ENCODE results near the gene ADAM10.
A peak's percentile ranks its signal among the peaks of the same experiment; 100 is the strongest.
"Not testable (repeated sequence)": the region's sequence is repeated elsewhere in the genome, so short reads cannot be mapped to it uniquely, and the experiment has no call there.

The ADAM10 gene

GRCh38 chr15:58771621-58772250 is 22.2 kb upstream of the ADAM10 start:
- Histone ChIP-seq H3K4me3 (ENCODE audit: low read depth, low read length) (peak overlapping the region; percentile 82), H3K27ac (ENCODE audit: low read depth, low read length) (peak overlapping the region; percentile 94), H3K4me1 (ENCODE audit: control insufficient read depth, insufficient read depth, low read length) (peaks cover 23% of the 10 kb centered on the region), H3K9me3 (ENCODE audit: control insufficient read depth, insufficient read depth, low read length) (no peaks in the 10 kb centered on the region), H3K36me3 (ENCODE audit: control insufficient read depth, insufficient read depth, low read length) (no peaks in the 10 kb centered on the region), H3K9ac (ENCODE audit: low read depth, low read length) (peak overlapping the region; percentile 77; the same call in 1 of the 2 replicates), H3K27me3 (ENCODE audit: control insufficient read depth, insufficient read depth, low read length) (no peaks in the 10 kb centered on the region)

GRCh38 chr15:58770857-58771620 is 21.5 kb upstream of the ADAM10 start, which contains the start of gene MINDY2:
Gene MINDY2 (plus strand): TSS chr15:58771302. CDS start chr15:58771396, 94 bp downstream.
- Histone ChIP-seq H3K36me3 (ENCODE audit: control insufficient read depth, insufficient read depth, low read length) (no peaks in the 10 kb centered on the region), H3K27ac (ENCODE audit: low read depth, low read length) (peak within 1 kb of the TSS; percentile 94), H3K27me3 (ENCODE audit: control insufficient read depth, insufficient read depth, low read length) (no peaks in the 10 kb centered on the region), H3K9ac (ENCODE audit: low read depth, low read length) (peak within 1 kb of the TSS; percentile 77), H3K4me1 (ENCODE audit: control insufficient read depth, insufficient read depth, low read length) (peaks cover 23% of the 10 kb centered on the region), H3K4me3 (ENCODE audit: low read depth, low read length) (peak within 1 kb of the TSS; percentile 82), H3K9me3 (ENCODE audit: control insufficient read depth, insufficient read depth, low read length) (no peaks in the 10 kb centered on the region)

GRCh38 chr15:58770519-58770856 is 21.0 kb upstream of the ADAM10 start:
- H3K9me3 ChIP-seq (ENCODE audit: control insufficient read depth, insufficient read depth, low read length) = no peaks in the 10 kb centered on the region
- H3K4me1 ChIP-seq (ENCODE audit: control insufficient read depth, insufficient read depth, low read length) = peaks cover 23% of the 10 kb centered on the region
- peak overlapping the region; percentile 41 for H3K9ac ChIP-seq (ENCODE audit: low read depth, low read length)
- H3K36me3 ChIP-seq (ENCODE audit: control insufficient read depth, insufficient read depth, low read length) = no peaks in the 10 kb centered on the region
- H3K27ac ChIP-seq (ENCODE audit: low read depth, low read length) = peak overlapping the region; percentile 94
- no peaks in the 10 kb centered on the region for H3K27me3 ChIP-seq (ENCODE audit: control insufficient read depth, insufficient read depth, low read length)
- peak overlapping the region; percentile 82 for H3K4me3 ChIP-seq (ENCODE audit: low read depth, low read length)

- not testable (repeated sequence) for H3K9ac ChIP-seq (ENCODE audit: low read depth, low read length); H3K9me3 ChIP-seq (ENCODE audit: control insufficient read depth, insufficient read depth, low read length); H3K4me3 ChIP-seq (ENCODE audit: low read depth, low read length); H3K36me3 ChIP-seq (ENCODE audit: control insufficient read depth, insufficient read depth, low read length); H3K27ac ChIP-seq (ENCODE audit: low read depth, low read length); H3K27me3 ChIP-seq (ENCODE audit: control insufficient read depth, insufficient read depth, low read length)
- H3K4me1 ChIP-seq (ENCODE audit: control insufficient read depth, insufficient read depth, low read length) = peaks cover 20% of the 10 kb centered on the region
These were observed 19.1 kb upstream of the ADAM10 start for GRCh38 chr15:58768601-58769004.

- Histone ChIP-seq H3K27me3 (ENCODE audit: control insufficient read depth, insufficient read depth, low read length) (no peaks in the 10 kb centered on the region), H3K4me3 (ENCODE audit: low read depth, low read length) (no peak overlapping the region), H3K4me1 (ENCODE audit: control insufficient read depth, insufficient read depth, low read length) (peaks cover 8% of the 10 kb centered on the region), H3K9me3 (ENCODE audit: control insufficient read depth, insufficient read depth, low read length) (no peaks in the 10 kb centered on the region), H3K9ac (ENCODE audit: low read depth, low read length) (no peak overlapping the region), H3K36me3 (ENCODE audit: control insufficient read depth, insufficient read depth, low read length) (no peaks in the 10 kb centered on the region), H3K27ac (ENCODE audit: low read depth, low read length) (no peak overlapping the region)
These were observed 16.8 kb upstream of the ADAM10 start for GRCh38 chr15:58766290-58766689.

GRCh38 chr15:58764468-58764867 is 15.0 kb upstream of the ADAM10 start:
- no peak overlapping the region for H3K9ac ChIP-seq (ENCODE audit: low read depth, low read length)
- no peaks in the 10 kb centered on the region for H3K4me1 ChIP-seq (ENCODE audit: control insufficient read depth, insufficient read depth, low read length)
- H3K36me3 ChIP-seq (ENCODE audit: control insufficient read depth, insufficient read depth, low read length) = no peaks in the 10 kb centered on the region
- no peak overlapping the region for H3K27ac ChIP-seq (ENCODE audit: low read depth, low read length)
- no peaks in the 10 kb centered on the region for H3K9me3 ChIP-seq (ENCODE audit: control insufficient read depth, insufficient read depth, low read length)
- H3K27me3 ChIP-seq (ENCODE audit: control insufficient read depth, insufficient read depth, low read length) = no peaks in the 10 kb centered on the region
- no peak overlapping the region for H3K4me3 ChIP-seq (ENCODE audit: low read depth, low read length)

GRCh38 chr15:58762731-58763130 is 13.2 kb upstream of the ADAM10 start:
- Histone ChIP-seq H3K4me1 (ENCODE audit: control insufficient read depth, insufficient read depth, low read length) (no peaks in the 10 kb centered on the region), H3K9me3 (ENCODE audit: control insufficient read depth, insufficient read depth, low read length) (no peaks in the 10 kb centered on the region)

GRCh38 chr15:58762285-58762684 is 12.8 kb upstream of the ADAM10 start:
- Histone ChIP-seq H3K27ac (ENCODE audit: low read depth, low read length) (no peak overlapping the region), H3K4me1 (ENCODE audit: control insufficient read depth, insufficient read depth, low read length) (no peaks in the 10 kb centered on the region), H3K36me3 (ENCODE audit: control insufficient read depth, insufficient read depth, low read length) (no peaks in the 10 kb centered on the region), H3K9ac (ENCODE audit: low read depth, low read length) (no peak overlapping the region), H3K9me3 (ENCODE audit: control insufficient read depth, insufficient read depth, low read length) (no peaks in the 10 kb centered on the region), H3K4me3 (ENCODE audit: low read depth, low read length) (no peak overlapping the region), H3K27me3 (ENCODE audit: control insufficient read depth, insufficient read depth, low read length) (no peaks in the 10 kb centered on the region)

More at GRCh38 chr15:58762731-58763130, 13.2 kb upstream of the ADAM10 start:
- no peaks in the 10 kb centered on the region for H3K27me3 ChIP-seq (ENCODE audit: control insufficient read depth, insufficient read depth, low read length)
- H3K27ac ChIP-seq (ENCODE audit: low read depth, low read length) = no peak overlapping the region
- no peaks in the 10 kb centered on the region for H3K36me3 ChIP-seq (ENCODE audit: control insufficient read depth, insufficient read depth, low read length)
- H3K4me3 ChIP-seq (ENCODE audit: low read depth, low read length) = no peak overlapping the region
- no peak overlapping the region for H3K9ac ChIP-seq (ENCODE audit: low read depth, low read length)

- no peak overlapping the region for H3K9ac ChIP-seq (ENCODE audit: low read depth, low read length)
- H3K27me3 ChIP-seq (ENCODE audit: control insufficient read depth, insufficient read depth, low read length) = no peaks in the 10 kb centered on the region
- H3K9me3 ChIP-seq (ENCODE audit: control insufficient read depth, insufficient read depth, low read length) = no peaks in the 10 kb centered on the region
- no peak overlapping the region for H3K27ac ChIP-seq (ENCODE audit: low read depth, low read length)
- H3K36me3 ChIP-seq (ENCODE audit: control insufficient read depth, insufficient read depth, low read length) = no peaks in the 10 kb centered on the region
- H3K4me1 ChIP-seq (ENCODE audit: control insufficient read depth, insufficient read depth, low read length) = no peaks in the 10 kb centered on the region
- H3K4me3 ChIP-seq (ENCODE audit: low read depth, low read length) = no peak overlapping the region
These were observed 11.5 kb upstream of the ADAM10 start for GRCh38 chr15:58761010-58761388.

- Histone ChIP-seq H3K9me3 (ENCODE audit: control insufficient read depth, insufficient read depth, low read length) (no peaks in the 10 kb centered on the region), H3K27ac (ENCODE audit: low read depth, low read length) (no peak overlapping the region), H3K27me3 (ENCODE audit: control insufficient read depth, insufficient read depth, low read length) (no peaks in the 10 kb centered on the region)
These were observed 11.0 kb upstream of the ADAM10 start for GRCh38 chr15:58760385-58761009.

GRCh38 chr15:58758141-58758540 is 8.6 kb upstream of the ADAM10 start:
- no peaks in the 10 kb centered on the region for H3K9me3 ChIP-seq (ENCODE audit: control insufficient read depth, insufficient read depth, low read length)
- no peaks in the 10 kb centered on the region for H3K27me3 ChIP-seq (ENCODE audit: control insufficient read depth, insufficient read depth, low read length)
- no peak overlapping the region for H3K27ac ChIP-seq (ENCODE audit: low read depth, low read length)
- H3K36me3 ChIP-seq (ENCODE audit: control insufficient read depth, insufficient read depth, low read length) = no peaks in the 10 kb centered on the region
- no peak overlapping the region for H3K9ac ChIP-seq (ENCODE audit: low read depth, low read length)
- no peak overlapping the region for H3K4me3 ChIP-seq (ENCODE audit: low read depth, low read length)
- H3K4me1 ChIP-seq (ENCODE audit: control insufficient read depth, insufficient read depth, low read length) = no peaks in the 10 kb centered on the region

More at GRCh38 chr15:58760385-58761009, 11.0 kb upstream of the ADAM10 start:
- H3K4me1 ChIP-seq (ENCODE audit: control insufficient read depth, insufficient read depth, low read length) = no peaks in the 10 kb centered on the region
- H3K4me3 ChIP-seq (ENCODE audit: low read depth, low read length) = no peak overlapping the region
- H3K9ac ChIP-seq (ENCODE audit: low read depth, low read length) = no peak overlapping the region
- H3K36me3 ChIP-seq (ENCODE audit: control insufficient read depth, insufficient read depth, low read length) = no peaks in the 10 kb centered on the region

Data from HUES48 (cell line).